Activated B cell treated with CpG ODN at 0.5 μM for 24 hours (primary cell): ENCODE data around the gene PCCB. TPM values are rescaled to one million over a fixed set of nuclear protein-coding genes. Genes with fewer than 3 reads are reported as not detected.

Experiments
- ATAC-seq: fragments of 200-7000 bp; cut with Tn5 transposase; one replicate; pipeline ENCODE4 v1.10.0; 2021; ENCODE audit warnings: low read depth, mild to moderate bottlenecking, moderate library complexity
- CTCF ChIA-PET: fragments of 350-600 bp; sonication (Branson Sonifier 250); formaldehyde crosslinking; loops from one replicate; lab custom pipeline; 2021; ENCODE audit warnings: antibody characterized with exemption; lab: Charles Lee
- POLR2A ChIA-PET: fragments of 350-600 bp; sonication (Branson Sonifier 250); formaldehyde crosslinking; loops from one replicate; lab custom pipeline; 2021; ENCODE audit warnings: antibody characterized with exemption; lab: Charles Lee
- DNase-seq: peaks from one replicate; pipeline ENCODE4 v3.0.0; 2022
- H3K27ac Mint-ChIP-seq: one replicate; pipeline ENCODE4 v1.8.0; 2020; ENCODE audit warnings: mixed read lengths
- H3K27me3 Mint-ChIP-seq: one replicate; pipeline ENCODE4 v1.8.0; 2021; ENCODE audit warnings: mixed read lengths
- H3K36me3 Mint-ChIP-seq: one replicate; pipeline ENCODE4 v1.8.0; 2021; ENCODE audit warnings: low read depth, mixed read lengths
- H3K4me1 Mint-ChIP-seq: one replicate; pipeline ENCODE4 v1.8.0; 2021; ENCODE audit warnings: mixed read lengths
- H3K4me3 Mint-ChIP-seq: one replicate; pipeline ENCODE4 v1.8.0; 2020; ENCODE audit warnings: mild to moderate bottlenecking, mixed read lengths
- H3K9me3 Mint-ChIP-seq: one replicate; pipeline ENCODE4 v1.8.0; 2020; ENCODE audit warnings: mixed read lengths
- intact Hi-C: fragments of 100-400 bp; cut with micrococcal nuclease; formaldehyde crosslinking; loops from one replicate; pipeline ENCODE4 v1.15.1; 2024
- total RNA-seq: library from RNA; stranded (reverse); gene quantifications from 2 replicates; pipeline ENCODE4 v1.2.3, GENCODE V29; 2022
- TF ChIP-seq, protein P1 (sequence below): fragments of 200-600 bp; IDR thresholded peaks from one replicate; pipeline ENCODE4 v1.8.0; 2022; ENCODE audit warnings: antibody characterized with exemption, mild to moderate bottlenecking

Gene PCCB
- total RNA-seq, 1 donor from 2014 or later: 31.2 TPM

GRCh38 chr3:136300444-136300843 is 50.3 kb downstream of the PCCB start:
- Mint-ChIP-seq H3K9me3 (no peaks in the 10 kb centered on the region), H3K27me3 (no peaks in the 10 kb centered on the region), H3K27ac (no peak overlapping the region), H3K4me3 (no peak overlapping the region), H3K4me1 (no peaks in the 10 kb centered on the region), H3K36me3 (peaks cover 51% of the 10 kb centered on the region)
- POLR2A ChIA-PET: no interaction called here
- CTCF ChIA-PET: no interaction called here
- ATAC-seq (no peak), DNase-seq (no peak)
- TF ChIP-seq, protein P1, sequence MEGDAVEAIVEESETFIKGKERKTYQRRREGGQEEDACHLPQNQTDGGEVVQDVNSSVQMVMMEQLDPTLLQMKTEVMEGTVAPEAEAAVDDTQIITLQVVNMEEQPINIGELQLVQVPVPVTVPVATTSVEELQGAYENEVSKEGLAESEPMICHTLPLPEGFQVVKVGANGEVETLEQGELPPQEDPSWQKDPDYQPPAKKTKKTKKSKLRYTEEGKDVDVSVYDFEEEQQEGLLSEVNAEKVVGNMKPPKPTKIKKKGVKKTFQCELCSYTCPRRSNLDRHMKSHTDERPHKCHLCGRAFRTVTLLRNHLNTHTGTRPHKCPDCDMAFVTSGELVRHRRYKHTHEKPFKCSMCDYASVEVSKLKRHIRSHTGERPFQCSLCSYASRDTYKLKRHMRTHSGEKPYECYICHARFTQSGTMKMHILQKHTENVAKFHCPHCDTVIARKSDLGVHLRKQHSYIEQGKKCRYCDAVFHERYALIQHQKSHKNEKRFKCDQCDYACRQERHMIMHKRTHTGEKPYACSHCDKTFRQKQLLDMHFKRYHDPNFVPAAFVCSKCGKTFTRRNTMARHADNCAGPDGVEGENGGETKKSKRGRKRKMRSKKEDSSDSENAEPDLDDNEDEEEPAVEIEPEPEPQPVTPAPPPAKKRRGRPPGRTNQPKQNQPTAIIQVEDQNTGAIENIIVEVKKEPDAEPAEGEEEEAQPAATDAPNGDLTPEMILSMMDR: no peak
- intact Hi-C loops: no loop called here

DNA sequence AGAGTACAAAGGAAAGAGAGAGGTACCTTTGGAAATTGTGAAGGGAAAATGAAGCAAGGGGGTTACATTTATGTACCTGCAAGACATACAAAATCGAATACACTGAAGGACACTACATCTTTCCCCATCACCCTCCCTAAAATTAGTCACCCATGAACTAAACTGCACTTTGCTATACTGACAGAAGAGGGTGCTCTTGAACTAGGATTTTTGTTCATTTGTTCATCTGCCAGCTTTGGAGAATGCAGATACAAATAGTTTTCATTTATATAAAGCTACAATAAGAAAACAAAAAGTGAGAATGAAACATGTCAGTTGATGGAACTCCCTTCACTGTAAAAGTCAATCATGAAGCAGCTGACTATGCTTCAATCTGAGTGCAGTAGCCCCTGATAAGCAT is 55.7 kb downstream of the PCCB start:
- Mint-ChIP-seq H3K27me3 (no peaks in the 10 kb centered on the region), H3K4me3 (no peak overlapping the region), H3K9me3 (no peaks in the 10 kb centered on the region), H3K36me3 (peaks cover 26% of the 10 kb centered on the region), H3K27ac (no peak overlapping the region), H3K4me1 (no peaks in the 10 kb centered on the region)
- DNase-seq (no peak), ATAC-seq (no peak)
- TF ChIP-seq, protein P1: no peak
- ChIA-PET CTCF (no interaction called here), POLR2A (no interaction called here)
- intact Hi-C loops: no loop called here

GRCh38 chr3:136311261-136311660 is 61.1 kb downstream of the PCCB start:
- ChIA-PET POLR2A (no interaction called here), CTCF (no interaction called here)
- peaks cover 30% of the 10 kb centered on the region for H3K36me3 Mint-ChIP-seq
- H3K9me3 Mint-ChIP-seq: no peaks in the 10 kb centered on the region
- DNase-seq (no peak), ATAC-seq (no peak)
- H3K4me1 Mint-ChIP-seq: no peaks in the 10 kb centered on the region
- TF ChIP-seq, protein P1: no peak
- H3K4me3 Mint-ChIP-seq: no peak overlapping the region
- H3K27ac Mint-ChIP-seq: no peak overlapping the region
- intact Hi-C loops: no loop called here
- no peaks in the 10 kb centered on the region for H3K27me3 Mint-ChIP-seq

DNA sequence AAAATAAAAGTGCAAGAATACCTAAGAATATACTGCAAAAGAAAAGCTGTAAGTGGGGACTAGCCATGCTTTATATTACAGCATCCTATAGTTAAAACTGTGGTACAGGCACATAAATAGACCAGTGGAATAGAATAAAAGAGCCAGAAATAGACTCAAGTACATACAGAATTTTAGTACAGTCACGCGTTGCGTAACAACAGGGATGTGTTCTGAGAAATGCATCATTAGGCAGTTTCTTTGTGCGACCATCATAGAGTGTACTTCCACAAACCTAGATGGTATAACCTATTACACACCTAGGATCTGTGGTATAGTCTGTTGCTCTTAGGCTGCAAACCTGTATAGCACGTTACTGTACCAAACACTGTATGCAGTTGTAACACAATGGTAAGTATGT is 61.8 kb downstream of the PCCB start:
- DNase-seq (no peak), ATAC-seq (no peak)
- H3K9me3 Mint-ChIP-seq: no peaks in the 10 kb centered on the region
- intact Hi-C loops: no loop called here
- no peak overlapping the region for H3K4me3 Mint-ChIP-seq
- TF ChIP-seq, protein P1: no peak
- peaks cover 34% of the 10 kb centered on the region for H3K36me3 Mint-ChIP-seq
- no peaks in the 10 kb centered on the region for H3K27me3 Mint-ChIP-seq
- H3K27ac Mint-ChIP-seq: no peak overlapping the region
- no peaks in the 10 kb centered on the region for H3K4me1 Mint-ChIP-seq
- ChIA-PET CTCF (no interaction called here), POLR2A (no interaction called here)

GRCh38 chr3:136326316-136326715 is 76.2 kb downstream of the PCCB start:
- intact Hi-C loops: no loop called here
- H3K4me3 Mint-ChIP-seq: no peak overlapping the region
- TF ChIP-seq, protein P1: no peak
- DNase-seq: no peak
- H3K27me3 Mint-ChIP-seq: no peaks in the 10 kb centered on the region
- H3K27ac Mint-ChIP-seq: no peak overlapping the region
- peaks cover 26% of the 10 kb centered on the region for H3K9me3 Mint-ChIP-seq
- H3K36me3 Mint-ChIP-seq: peaks cover 81% of the 10 kb centered on the region
- ATAC-seq: no peak
- no peaks in the 10 kb centered on the region for H3K4me1 Mint-ChIP-seq
- ChIA-PET CTCF (no interaction called here), POLR2A (interaction anchor here (0.6 kb wide), 1 partner anchor 130 kb away, joined by 5 read pairs; the partner anchor contains the start of gene MSL2)
